Ovary (tissue), 3 donors: Measurements from ENCODE around the gene WIPF1.

ENCODE experiments used
- CTCF ChIP-seq, 3 donors: fragments of 450-650 bp in 2 of 3; fragments of 200-600 bp in 1 of 3; IDR thresholded peaks; one replicate each; pipeline versions ENCODE4 v1.5.1 to v1.8.0; 2016 to 2022; ENCODE audit warnings: antibody characterized with exemption in 3 of 3, mild to moderate bottlenecking in 1 of 3
- EP300 ChIP-seq: sonication (generic); formaldehyde crosslinking; IDR thresholded peaks from one replicate; pipeline ENCODE4 v1.6.1; 2017; ENCODE audit warnings: antibody characterized with exemption
- POLR2A ChIP-seq: fragments of 450-650 bp; IDR thresholded peaks from one replicate; pipeline ENCODE4 v1.6.1; 2017; ENCODE audit warnings: antibody characterized with exemption, mild to moderate bottlenecking, moderate library complexity
- donor health status: DM: no; HTN: no; CAD: no.

GRCh38 chr2:174644406-174644805, 46.8 kb upstream of the WIPF1 start:
- TF ChIP-seq POLR2A (no peak), CTCF (IDR thresholded peaks at IDR 0.05) (no peak), EP300 (no peak)
